Adrenal gland (tissue), 12 donors: Measurements from ENCODE around the gene BCAS3. TPM values are rescaled to one million over a fixed set of nuclear protein-coding genes. Genes with fewer than 3 reads are reported as not detected.

ENCODE experiments used
- DNase-seq, 7 donors: peaks; one replicate each; pipeline ENCODE4 v3.0.0-alpha.2; 2019 to 2020
- H3K27ac ChIP-seq, 5 donors: fragments of 200-600 bp; sonication (generic) in 4 of 5; 1 replicate in 3 of 5; 2 replicates in 2 of 5; pipeline versions ENCODE4 v1.5.1 to v1.8.0; 2016 to 2020; ENCODE audit warnings: mild to moderate bottlenecking in 1 of 5
- H3K27me3 ChIP-seq: fragments of 200-600 bp; 2 replicates; pipeline ENCODE4 v1.8.0; 2021
- H3K36me3 ChIP-seq, 2 donors: fragments of 200-600 bp; replicated peaks in 1 of 2; 1 replicate in 1 of 2; 2 replicates in 1 of 2; pipeline versions ENCODE4 v1.5.1 to v1.8.0; 2018 to 2022
- H3K4me1 ChIP-seq, 2 donors: fragments of 200-600 bp; replicated peaks in 1 of 2; 1 replicate in 1 of 2; 2 replicates in 1 of 2; pipeline versions ENCODE4 v1.5.1 to v1.8.0; 2018 to 2021
- H3K4me3 ChIP-seq, 4 donors: fragments of 200-600 bp; sonication (generic) in 3 of 4; one replicate each; pipeline ENCODE4 v1.5.1; 2016 to 2018
- H3K9me3 ChIP-seq, 3 donors: fragments of 200-600 bp; sonication (generic) in 1 of 3; replicated peaks in 1 of 3; 1 replicate in 2 of 3; 2 replicates in 1 of 3; pipeline versions ENCODE4 v1.5.1 to v1.8.0; 2016 to 2021
- POLR2A ChIP-seq, 2 donors: fragments of 450-650 bp; IDR thresholded peaks; one replicate each; pipeline ENCODE4 v1.6.1; 2017; ENCODE audit warnings: antibody characterized with exemption in 2 of 2, mild to moderate bottlenecking in 2 of 2, moderate library complexity in 1 of 2
- WGBS, 4 donors: extraction: QIAGEN DNeasy Blood & Tissue Kit in 2 of 4; methylation state at CpG; one replicate each; pipeline versions ENCODE4 v1.1.5 to v1.1.7; 2013 to 2017; 5-methylcytosine and 5-hydroxymethylcytosine counted together
- intact Hi-C, 2 donors: fragments of 100-400 bp; cut with DNase I; formaldehyde crosslinking; loops; one replicate each; pipeline versions ENCODE4 v1.14.1 to v1.15.0; 2022 to 2023
- polyA plus RNA-seq, 3 donors: library from polyadenylated mRNA; stranded (reverse); fragments of 200-250 nt in 2 of 3; fragments of 350-450 nt in 1 of 3; fragmentation: Illumina TruSeq in 1 of 3; extraction: RNeasy Lipid Tissue Mini Kit (QIAGEN cat#74804) in 1 of 3; gene quantifications; one replicate each; pipeline ENCODE4 v1.2.3, GENCODE V29; 2013 to 2014
- total RNA-seq, 9 donors: library from RNA; depleted of rRNA in 4 of 9; stranded (reverse); fragments of >200 nt in 4 of 9; fragments of 120-200 nt in 1 of 9; fragmentation: NEBNext Ultra II Directional in 1 of 9; extraction: Animal tissue kit (Norgen Biotek cat#: 25700) in 1 of 9; gene quantifications; one replicate each; pipeline versions ENCODE4 v1.1.0 to v1.2.4, GENCODE V29; 2013 to 2023
- TF ChIP-seq, protein P1 (sequence below), 6 experiments: fragments of 450-650 bp in 4 of 6; fragments of 200-600 bp in 2 of 6; sonication (generic) in 1 of 6; IDR thresholded peaks; 1 replicate in 5 of 6; 2 replicates in 1 of 6; pipeline versions ENCODE4 v1.5.1 to v1.8.0; 2016 to 2021; ENCODE audit warnings: antibody characterized with exemption in 6 of 6, mild to moderate bottlenecking in 2 of 6, moderate library complexity in 1 of 6
- donor health status: healthy with polysubstance abuse.
- donor health status: Bipolar disorder and iron deficiency.
- donor health status: DM: yes; HTN: yes; CAD: no.
- donor health status: DM: no; HTN: no; CAD: no.
- donor health status: DM: no; HTN: no; CAD: no.
- donor health status: DM: yes; HTN: yes; CAD: no.

The BCAS3 gene
- total and polyA plus RNA-seq, 12 donors: 9.4 to 105 (median 29.0) TPM

DNA sequence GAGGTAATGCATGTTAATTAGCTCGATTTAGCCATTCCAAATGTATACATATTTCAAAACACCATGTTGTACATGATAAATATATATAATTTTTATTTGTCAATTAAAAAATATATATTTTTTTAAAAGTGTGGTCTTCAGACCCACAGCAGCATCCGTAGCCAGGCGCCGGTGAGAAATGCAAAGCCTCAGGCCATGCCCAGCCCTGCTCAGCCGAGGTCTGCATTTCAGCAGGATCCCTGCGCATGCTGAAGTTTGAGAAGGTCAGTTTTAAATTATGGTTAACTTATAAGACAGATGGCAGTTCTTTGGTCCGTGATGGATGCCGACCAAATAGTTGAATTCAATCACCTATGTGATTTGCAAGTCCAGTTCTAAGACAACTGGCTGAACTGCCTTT is 694.0 kb downstream of the BCAS3 start:
- DNase-seq: no peak
- Histone ChIP-seq H3K4me1 (no peaks in the 10 kb centered on the region), H3K36me3 (no peaks in the 10 kb centered on the region), H3K27ac (no peak overlapping the region), H3K27me3 (no peaks in the 10 kb centered on the region), H3K9me3 (no peaks in the 10 kb centered on the region), H3K4me3 (no peak overlapping the region)
- 95 to 98% (median 96%) methylated on average over 8 of the region's 8 CpGs for WGBS, 4 donors
- no peak for TF ChIP-seq POLR2A (IDR thresholded peaks at IDR 0.05)
- intact Hi-C loops: no loop called here

DNA sequence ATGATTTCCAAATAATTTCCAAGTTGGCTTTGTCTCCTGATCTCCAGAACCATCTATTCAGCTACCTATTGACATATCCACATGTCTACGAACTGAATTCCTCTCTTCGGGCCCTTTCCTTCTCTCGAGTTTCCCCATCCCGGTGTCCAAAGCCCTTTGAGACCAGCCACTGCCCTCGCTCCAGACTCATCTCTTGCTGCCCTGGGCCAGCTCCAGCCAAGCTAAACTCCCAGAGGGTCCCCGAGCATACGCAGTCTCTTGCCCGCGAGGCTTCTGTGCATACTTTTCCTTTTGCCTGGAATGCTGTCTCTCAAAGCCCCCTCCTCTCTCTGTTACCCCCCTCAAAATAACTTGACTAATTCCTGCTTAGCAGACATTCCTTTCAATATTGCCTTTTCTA is 694.8 kb downstream of the BCAS3 start:
- H3K9me3 ChIP-seq: no peaks in the 10 kb centered on the region
- H3K27me3 ChIP-seq: no peaks in the 10 kb centered on the region
- intact Hi-C loops: no loop called here
- no peak overlapping the region for H3K27ac ChIP-seq
- DNase-seq: no peak
- TF ChIP-seq, protein P1, sequence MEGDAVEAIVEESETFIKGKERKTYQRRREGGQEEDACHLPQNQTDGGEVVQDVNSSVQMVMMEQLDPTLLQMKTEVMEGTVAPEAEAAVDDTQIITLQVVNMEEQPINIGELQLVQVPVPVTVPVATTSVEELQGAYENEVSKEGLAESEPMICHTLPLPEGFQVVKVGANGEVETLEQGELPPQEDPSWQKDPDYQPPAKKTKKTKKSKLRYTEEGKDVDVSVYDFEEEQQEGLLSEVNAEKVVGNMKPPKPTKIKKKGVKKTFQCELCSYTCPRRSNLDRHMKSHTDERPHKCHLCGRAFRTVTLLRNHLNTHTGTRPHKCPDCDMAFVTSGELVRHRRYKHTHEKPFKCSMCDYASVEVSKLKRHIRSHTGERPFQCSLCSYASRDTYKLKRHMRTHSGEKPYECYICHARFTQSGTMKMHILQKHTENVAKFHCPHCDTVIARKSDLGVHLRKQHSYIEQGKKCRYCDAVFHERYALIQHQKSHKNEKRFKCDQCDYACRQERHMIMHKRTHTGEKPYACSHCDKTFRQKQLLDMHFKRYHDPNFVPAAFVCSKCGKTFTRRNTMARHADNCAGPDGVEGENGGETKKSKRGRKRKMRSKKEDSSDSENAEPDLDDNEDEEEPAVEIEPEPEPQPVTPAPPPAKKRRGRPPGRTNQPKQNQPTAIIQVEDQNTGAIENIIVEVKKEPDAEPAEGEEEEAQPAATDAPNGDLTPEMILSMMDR (IDR thresholded peaks at IDR 0.05): no peak
- no peak for TF ChIP-seq POLR2A (IDR thresholded peaks at IDR 0.05)
- no peaks in the 10 kb centered on the region for H3K4me1 ChIP-seq
- H3K4me3 ChIP-seq: no peak overlapping the region
- 83 to 94% (median 88%) methylated on average over 9 of the region's 9 CpGs for WGBS, 4 donors
- no peaks in the 10 kb centered on the region for H3K36me3 ChIP-seq

DNA sequence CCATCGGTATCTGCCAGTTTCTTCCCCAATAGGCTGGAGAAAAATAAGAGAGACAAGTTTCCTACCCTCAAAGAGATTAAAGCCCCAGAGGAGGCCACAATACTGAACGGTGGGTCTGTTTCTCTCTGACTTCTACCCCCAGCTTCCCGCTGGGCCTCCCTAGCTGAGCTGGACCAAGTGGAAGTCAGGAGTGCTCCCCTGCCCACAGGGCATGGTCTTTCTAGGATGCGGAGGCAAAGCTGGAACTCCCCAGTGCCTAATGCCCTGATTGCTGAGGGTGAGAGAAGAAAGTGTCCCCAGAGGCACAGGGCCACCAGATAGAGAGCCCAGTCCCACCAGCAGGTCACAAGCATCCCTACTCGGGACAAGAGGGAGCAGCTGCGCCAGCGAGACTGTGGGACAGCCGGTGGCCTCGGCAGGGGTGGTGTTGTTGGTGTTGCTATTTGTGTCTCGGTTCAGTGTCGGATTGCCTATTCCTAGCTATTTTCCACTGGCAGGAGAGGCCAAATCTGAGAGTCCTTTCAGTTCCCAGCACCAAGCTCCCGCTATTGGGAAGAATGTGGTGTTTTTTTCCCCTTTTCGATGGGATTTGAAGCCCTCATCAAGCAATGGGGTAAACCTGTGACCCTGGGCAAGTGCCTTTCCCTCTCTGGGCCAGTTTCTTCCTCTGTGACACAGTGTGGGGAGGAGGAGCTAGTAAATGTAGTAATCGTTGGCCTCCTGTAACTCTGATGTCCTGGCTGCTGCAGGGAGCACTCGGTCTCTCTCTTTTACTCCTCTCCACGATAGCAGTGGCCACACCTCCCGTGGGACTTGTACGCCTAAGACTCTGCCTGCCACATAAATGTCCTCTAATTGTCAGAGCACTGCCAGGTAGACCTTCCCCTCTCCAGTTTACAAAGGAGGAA is 699.5 kb downstream of the BCAS3 start:
- Histone ChIP-seq H3K27ac (no peak overlapping the region), H3K9me3 (no peaks in the 10 kb centered on the region), H3K27me3 (no peaks in the 10 kb centered on the region), H3K4me1 (no peaks in the 10 kb centered on the region), H3K36me3 (no peaks in the 10 kb centered on the region), H3K4me3 (no peak overlapping the region)
- 90 to 92% (median 91%) methylated on average over 17 to 18 of the region's 18 CpGs for WGBS, 4 donors
- TF ChIP-seq POLR2A (IDR thresholded peaks at IDR 0.05): no peak
- TF ChIP-seq, protein P1 (IDR thresholded peaks at IDR 0.05): no peak
- intact Hi-C loops: no loop called here
- DNase-seq: no peak

DNA sequence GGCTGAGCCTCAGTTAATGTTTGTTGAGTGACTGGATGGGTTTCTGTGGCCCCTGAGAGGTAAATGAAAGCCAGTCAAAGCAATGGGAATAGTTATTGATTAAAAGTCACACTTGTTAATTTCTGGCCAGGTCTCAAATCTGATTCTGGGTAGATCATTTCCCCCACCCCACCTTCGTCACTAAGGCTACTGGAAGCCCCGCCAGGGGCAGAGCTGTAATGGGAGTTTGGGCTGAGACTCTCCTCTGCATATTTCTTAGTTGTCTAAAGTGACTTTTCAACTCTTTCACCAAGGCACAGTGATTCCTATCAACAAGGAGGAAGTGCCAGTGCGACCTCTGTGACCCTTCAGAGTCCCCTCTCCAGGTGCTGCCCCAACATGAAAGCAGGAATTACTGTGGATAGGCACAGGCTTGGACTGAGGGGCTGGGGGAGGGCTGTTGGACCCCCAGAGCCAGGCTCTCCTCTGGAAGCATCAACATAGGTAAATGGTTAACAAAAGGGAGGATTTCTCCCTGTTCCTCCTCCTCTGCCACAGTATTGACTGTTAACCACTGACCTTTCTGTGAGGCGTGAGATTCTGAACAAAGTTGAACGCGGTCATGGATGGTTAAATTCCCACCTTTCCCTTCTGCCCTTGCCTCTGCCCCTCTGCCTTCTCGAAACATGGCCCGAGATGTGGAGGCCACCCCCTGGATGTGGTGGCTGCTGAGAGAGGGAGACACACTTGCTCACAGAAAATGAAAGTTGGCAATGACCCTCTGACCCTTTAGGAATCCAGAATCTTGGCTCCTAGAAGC is 701.2 kb downstream of the BCAS3 start:
- no peak for DNase-seq
- Histone ChIP-seq H3K36me3 (no peaks in the 10 kb centered on the region), H3K4me3 (no peak overlapping the region), H3K4me1 (no peaks in the 10 kb centered on the region), H3K27me3 (no peaks in the 10 kb centered on the region), H3K9me3 (no peaks in the 10 kb centered on the region), H3K27ac (no peak overlapping the region)
- 83 to 91% (median 85%) methylated on average over 7 to 8 of the region's 8 CpGs for WGBS, 4 donors
- TF ChIP-seq, protein P1 (IDR thresholded peaks at IDR 0.05): no peak
- TF ChIP-seq POLR2A (IDR thresholded peaks at IDR 0.05): no peak
- intact Hi-C loops: no loop called here
